ENCODE data around the gene NR6A1.

- no peak for TF ChIP-seq CTCF (IDR thresholded peaks at IDR 0.05)
- TF ChIP-seq EP300 (IDR thresholded peaks at IDR 0.05) = no peak
- TF ChIP-seq POLR2A (IDR thresholded peaks at IDR 0.05) = no peak
Measured at GRCh38 chr9:124752967-124753366, 18.1 kb downstream of the NR6A1 start.

Measured in ovary (tissue), 3 donors.